CD4-positive, alpha-beta T cell treated with Interleukin-10 for 1 hour (primary cell): ENCODE results near the gene CGB7.
"Not testable (repeated sequence)": the region's sequence is repeated elsewhere in the genome, so short reads cannot be mapped to it uniquely, and the experiment has no call there.

Experiments used
- DNase-seq: peaks from one replicate; pipeline ENCODE4 v3.0.0-alpha.2; 2020

The CGB7 gene

GRCh38 chr19:49039736-49040135 lies 17.8 kb downstream of the CGB7 start:
- not testable (repeated sequence) for DNase-seq

GRCh38 chr19:49038557-49039276 lies 18.8 kb downstream of the CGB7 start:
- DNase-seq: not testable (repeated sequence)

GRCh38 chr19:49038111-49038510 lies 19.4 kb downstream of the CGB7 start:
- not testable (repeated sequence) for DNase-seq

- peak; percentile 34 for DNase-seq
These were observed 20.7 kb downstream of the CGB7 start, which contains the start of gene CGB1 for GRCh38 chr19:49036815-49037214. TSS of gene CGB1 (minus strand) at chr19:49036895. CDS start at chr19:49036711, 184 bp downstream.

GRCh38 chr19:49031642-49032301 lies 25.8 kb downstream of the CGB7 start, which contains the start of gene CGB2:
TSS of gene CGB2 (plus strand) at chr19:49031890. CDS start at chr19:49032096, 206 bp downstream.
- DNase-seq: peak; percentile 60

- not testable (repeated sequence) for DNase-seq
These were observed 27.2 kb downstream of the CGB7 start for GRCh38 chr19:49030323-49030722.

GRCh38 chr19:49029749-49030148 lies 27.8 kb downstream of the CGB7 start:
- not testable (repeated sequence) for DNase-seq

GRCh38 chr19:49028686-49029085 lies 28.9 kb downstream of the CGB7 start:
- not testable (repeated sequence) for DNase-seq

GRCh38 chr19:49025599-49025998 lies 31.9 kb downstream of the CGB7 start:
- DNase-seq: not testable (repeated sequence)

- not testable (repeated sequence) for DNase-seq
These were observed 32.5 kb downstream of the CGB7 start for GRCh38 chr19:49025088-49025487.

GRCh38 chr19:49024233-49024632 lies 33.3 kb downstream of the CGB7 start, which contains the start of gene CGB3:
TSS of gene CGB3 (minus strand) at chr19:49024333. CDS start at chr19:49023971, 362 bp downstream.
- not testable (repeated sequence) for DNase-seq

GRCh38 chr19:49022116-49022515 lies 35.4 kb downstream of the CGB7 start:
- DNase-seq: no peak

GRCh38 chr19:49020931-49021895 lies 36.3 kb downstream of the CGB7 start:
- DNase-seq: no peak

GRCh38 chr19:49020342-49020741 lies 37.2 kb downstream of the CGB7 start:
- no peak for DNase-seq

GRCh38 chr19:49019242-49019932 lies 38.2 kb downstream of the CGB7 start:
- DNase-seq: peak; percentile 71

GRCh38 chr19:49018388-49019241 lies 38.9 kb downstream of the CGB7 start:
- peak; percentile 34 for DNase-seq

GRCh38 chr19:49017666-49018351 lies 39.7 kb downstream of the CGB7 start:
- DNase-seq: peak; percentile 73

- no peak for DNase-seq
These were observed 40.4 kb downstream of the CGB7 start, which contains the start of gene LHB for GRCh38 chr19:49017041-49017665. TSS of gene LHB (minus strand) at chr19:49017091. CDS start at chr19:49017081, 10 bp downstream.

GRCh38 chr19:49016067-49016839 lies 41.3 kb downstream of the CGB7 start:
- no peak for DNase-seq
